ENCODE measurements around the gene SNX8.

GRCh38 chr7:2243458-2243857 lies 70.8 kb downstream of the SNX8 start:
- TF ChIP-seq FOSL1 (IDR thresholded peaks at IDR 0.05; ENCODE audit: insufficient read depth, low read depth, low read length) (no peak), EGR1 (IDR thresholded peaks at IDR 0.05; ENCODE audit: borderline replicate concordance, low read depth, low read length) (no peak)
